Endothelial cell of umbilical vein (primary cell): Measurements from ENCODE around the gene CECR2. TPM values are rescaled to one million over a fixed set of nuclear protein-coding genes. Genes with fewer than 3 reads are reported as not detected.

Source experiments
- BruUV-seq: library from RNA; stranded (reverse); fragments of 400-500 nt; replicated peaks from 2 replicates; lab custom pipeline; 2021; lab: Mats Ljungman, UMichigan
- CTCF ChIA-PET: fragments of 300-600, 350-600 bp; sonication (Branson Sonifier 250); formaldehyde crosslinking; loops from one replicate; lab custom pipeline; 2021; ENCODE audit warnings: antibody characterized with exemption, inconsistent platforms; lab: Charles Lee
- POLR2A ChIA-PET: fragments of 300-600, 350-600 bp; sonication (Branson Sonifier 250); formaldehyde crosslinking; loops from one replicate; lab custom pipeline; 2021; ENCODE audit warnings: antibody characterized with exemption, inconsistent platforms; lab: Charles Lee
- DNase-seq: peaks from one replicate; pipeline ENCODE4 v3.0.0-alpha.2; 2011; ENCODE audit warnings: low read depth, low spot score
- FAIRE-seq: peaks from 2 replicates; lab custom pipeline; 2011; peaks lifted over from hg19 to GRCh38; lab: Jason Lieb, UNC
- H2AFZ ChIP-seq: 2 replicates; pipeline ENCODE4 v1.6.0; 2012; ENCODE audit warnings: low read depth, low read length, control low read depth, inconsistent platforms
- H3K27ac ChIP-seq: 2 replicates; pipeline ENCODE4 v1.5.1; 2011; ENCODE audit warnings: low read depth, mild to moderate bottlenecking, control low read depth, low read length, moderate library complexity; ENCODE audit not compliant: insufficient read depth
- H3K27me3 ChIP-seq, 2 experiments: 2 replicates each; pipeline versions ENCODE4 v1.6.0 to v1.6.1; 2011; ENCODE audit warnings: low read length in 2 of 2, mixed read lengths in 1 of 2; ENCODE audit not compliant: control insufficient read depth in 2 of 2, insufficient read depth in 2 of 2
- H3K36me3 ChIP-seq, 2 experiments: 2 replicates in 1 of 2; 3 replicates in 1 of 2; pipeline ENCODE4 v1.5.1; 2011; ENCODE audit warnings: low read length in 2 of 2, mild to moderate bottlenecking in 1 of 2, moderate library complexity in 1 of 2; ENCODE audit not compliant: control insufficient read depth in 2 of 2, insufficient read depth in 2 of 2; ENCODE audit errors: extremely low read depth in 1 of 2
- H3K4me1 ChIP-seq: 3 replicates; pipeline ENCODE4 v1.5.1; 2011; ENCODE audit warnings: mild to moderate bottlenecking, low read length; ENCODE audit not compliant: control insufficient read depth, insufficient read depth; ENCODE audit errors: extremely low read depth
- H3K4me2 ChIP-seq: 2 replicates; pipeline ENCODE4 v1.6.1; 2011; ENCODE audit warnings: low read length, control low read depth, mixed read lengths; ENCODE audit not compliant: insufficient read depth
- H3K4me3 ChIP-seq, 3 experiments: fragments of 200-600 bp in 1 of 3; sonication (generic), shearing (Covaris generic) in 1 of 3; replicated peaks in 1 of 3; 2 replicates each; pipeline ENCODE4 v1.5.1; 2011 to 2016; ENCODE audit warnings: control low read depth in 3 of 3, low read length in 3 of 3, mild to moderate bottlenecking in 2 of 3, inconsistent platforms in 1 of 3, low read depth in 1 of 3, moderate library complexity in 1 of 3; ENCODE audit not compliant: insufficient read depth in 1 of 3
- H3K79me2 ChIP-seq: 2 replicates; pipeline ENCODE4 v1.6.0; 2012; ENCODE audit warnings: low read length, inconsistent platforms; ENCODE audit not compliant: control insufficient read depth, insufficient read depth
- H3K9ac ChIP-seq: replicated peaks from 2 replicates; pipeline ENCODE3; 2011; ENCODE audit warnings: low read length, control low read depth; ENCODE audit not compliant: insufficient read depth; ENCODE audit errors: extremely low read depth
- H3K9me1 ChIP-seq: replicated peaks from 3 replicates; pipeline ENCODE4 v1.6.0; 2011; ENCODE audit warnings: mild to moderate bottlenecking, low read length; ENCODE audit not compliant: control insufficient read depth, insufficient read depth; ENCODE audit errors: extremely low read depth
- H3K9me3 ChIP-seq: replicated peaks from 2 replicates; pipeline ENCODE4 v1.5.1; 2012; ENCODE audit warnings: low read length, inconsistent platforms; ENCODE audit not compliant: control insufficient read depth, insufficient read depth
- H4K20me1 ChIP-seq: replicated peaks from 2 replicates; pipeline ENCODE3; 2011; ENCODE audit warnings: mild to moderate bottlenecking, low read length; ENCODE audit not compliant: control insufficient read depth, insufficient read depth; ENCODE audit errors: extremely low read depth
- CTCF ChIP-seq, 2 donors: IDR thresholded peaks; 1 replicate in 1 of 2; 2 replicates in 1 of 2; pipeline ENCODE4 v1.5.1; 2011; ENCODE audit warnings: low read length in 2 of 2, mild to moderate bottlenecking in 2 of 2, moderate library complexity in 2 of 2, control low read depth in 1 of 2, inconsistent platforms in 1 of 2, low read depth in 1 of 2; ENCODE audit not compliant: insufficient read depth in 1 of 2; ENCODE audit errors: extremely low read depth in 1 of 2
- EZH2 ChIP-seq: IDR thresholded peaks from 2 replicates; pipeline ENCODE4 v1.6.1; 2012; ENCODE audit warnings: borderline replicate concordance, low read depth, mild to moderate bottlenecking, moderate library complexity, low read length, inconsistent platforms; ENCODE audit not compliant: severe bottlenecking
- FOS ChIP-seq: IDR thresholded peaks from 2 replicates; pipeline ENCODE4 v1.6.1; 2011; ENCODE audit warnings: mild to moderate bottlenecking, low read length, moderate library complexity, borderline replicate concordance; ENCODE audit not compliant: insufficient read depth
- GATA2 ChIP-seq: IDR thresholded peaks from 2 replicates; pipeline ENCODE4 v1.7.0; 2011; ENCODE audit warnings: low read depth, mild to moderate bottlenecking, moderate library complexity, mixed read lengths, low read length; ENCODE audit not compliant: insufficient read length, insufficient read depth
- JUN ChIP-seq: IDR thresholded peaks from 2 replicates; pipeline ENCODE4 v1.6.1; 2011; ENCODE audit warnings: borderline replicate concordance, low read depth; ENCODE audit not compliant: insufficient read length, insufficient read depth
- MAX ChIP-seq: IDR thresholded peaks from 2 replicates; pipeline ENCODE4 v1.6.1; 2011; ENCODE audit not compliant: insufficient read depth, insufficient read length
- MYC ChIP-seq: IDR thresholded peaks from one replicate; pipeline ENCODE4 v1.6.1; 2011; ENCODE audit warnings: mild to moderate bottlenecking, low read depth, low read length
- POLR2A ChIP-seq: IDR thresholded peaks from 2 replicates; pipeline ENCODE4 v1.6.1; 2012; ENCODE audit warnings: low read depth, mild to moderate bottlenecking, control low read depth, low read length
- POLR2AphosphoS5 ChIP-seq: IDR thresholded peaks from 2 replicates; pipeline ENCODE4 v1.6.1; 2012; ENCODE audit warnings: low read depth, mild to moderate bottlenecking, control low read depth, low read length, moderate library complexity; ENCODE audit not compliant: insufficient read depth
- dilution Hi-C: fragments of 300-500 bp; cut with MboI; formaldehyde crosslinking; loops from one replicate; pipeline ENCODE4 v1.15.0; 2019; ENCODE audit warnings: low sequenced_read_pairs; ENCODE audit not compliant: extremely low pct_ligation_motif_present
- intact Hi-C: fragments of 100-400 bp; cut with micrococcal nuclease; formaldehyde crosslinking; loops from one replicate; pipeline ENCODE4 v1.10.0; 2022
- polyA plus RNA-seq, 4 experiments: library from polyadenylated mRNA; depleted of rRNA in 3 of 4; stranded (reverse) in 3 of 4; unstranded in 1 of 4; fragments of >200 nt; gene quantifications; 2 replicates each; pipeline versions ENCODE4 v1.2.1 to v1.2.3, GENCODE V29; 2011 to 2012; ENCODE audit warnings: missing spikeins in 1 of 4
- total RNA-seq: library from RNA; stranded (reverse); gene quantifications from 2 replicates; pipeline ENCODE4 v1.2.3, GENCODE V29; 2021

CECR2 gene
- total and polyA plus RNA-seq, 2 donors (not counting 3 experiments of a cell fraction or from before 2014, with no cell fraction given), result 0.01 TPM; not detected in 1

GRCh38 chr22:17403906-17404305 lies 34.6 kb downstream of the CECR2 start:
- dilution Hi-C loops (no loop called here), intact Hi-C loops (no loop called here)
- H3K9me3 ChIP-seq, result no peaks in the 10 kb centered on the region
- no peaks in the 10 kb centered on the region for H3K9me1 ChIP-seq
- no peaks in the 10 kb centered on the region for H3K36me3 ChIP-seq
- no TSS peak for BruUV-seq
- H3K4me2 ChIP-seq, result no peak overlapping the region
- H2AFZ ChIP-seq, result no peak overlapping the region
- no peak overlapping the region for H3K27ac ChIP-seq
- POLR2A ChIA-PET, result no interaction called here
- H4K20me1 ChIP-seq, result no peaks in the 10 kb centered on the region
- H3K9ac ChIP-seq, result no peak overlapping the region
- CTCF ChIA-PET, result interaction anchor here (1.6 kb wide), 1 partner anchor 13 kb away, joined by 3 read pairs; no protein-coding TSS in a partner anchor
- no peak for TF ChIP-seq CTCF (IDR thresholded peaks at IDR 0.05; ENCODE audit: extremely low read depth in 1 of 2, insufficient read depth in 1 of 2, low read depth in 1 of 2, low read length in 2 of 2)
- TF ChIP-seq FOS, result no peak
- TF ChIP-seq MYC, result no peak
- TF ChIP-seq JUN, result no peak
- no peak for TF ChIP-seq MAX
- no peak for TF ChIP-seq POLR2A
- no peak for TF ChIP-seq GATA2
- TF ChIP-seq EZH2, result no peak
- TF ChIP-seq POLR2AphosphoS5, result no peak
- H3K27me3 ChIP-seq, result peaks cover 0 to 5% of the 10 kb centered on the region in 2 experiments
- DNase-seq (no peak), FAIRE-seq (no peak)
- H3K4me1 ChIP-seq, result peaks cover 16% of the 10 kb centered on the region
- no peak overlapping the region for H3K4me3 ChIP-seq
- no peaks in the 10 kb centered on the region for H3K79me2 ChIP-seq
